Stimulated activated effector memory CD8-positive, alpha-beta T cell treated with anti-CD3 and anti-CD28 coated beads, Interleukin-12 subunit alpha, Interleukin-12 subunit beta, amount 100 ng/mL, for 72 hours (primary cell): ENCODE data around the gene CUX1.
A peak's percentile ranks its signal among the peaks of the same experiment; 100 is the strongest.
"Not testable (repeated sequence)": the region's sequence is repeated elsewhere in the genome, so short reads cannot be mapped to it uniquely, and the experiment has no call there.

Experiments used
- ATAC-seq: fragments of 150-1000 bp; cut with Tn5 transposase; 2 replicates; pipeline ENCODE4 v1.10.0; 2021
- DNase-seq, 2 donors: peaks; one replicate each; pipeline ENCODE4 v3.0.0; 2021 to 2022; ENCODE audit warnings: low spot score in 2 of 2
- H3K27ac Mint-ChIP-seq: one replicate; pipeline ENCODE4 v1.8.0; 2022; ENCODE audit warnings: mild to moderate bottlenecking, mixed read lengths
- H3K36me3 Mint-ChIP-seq: one replicate; pipeline ENCODE4 v1.8.0; 2022; ENCODE audit warnings: mild to moderate bottlenecking, mixed read lengths
- H3K4me1 Mint-ChIP-seq: one replicate; pipeline ENCODE4 v1.8.0; 2022; ENCODE audit warnings: mixed read lengths
- H3K4me3 Mint-ChIP-seq: one replicate; pipeline ENCODE4 v1.8.0; 2022; ENCODE audit warnings: mild to moderate bottlenecking, mixed read lengths
- H3K9me3 Mint-ChIP-seq: one replicate; pipeline ENCODE4 v1.8.0; 2022; ENCODE audit warnings: mixed read lengths

CUX1 gene

DNA sequence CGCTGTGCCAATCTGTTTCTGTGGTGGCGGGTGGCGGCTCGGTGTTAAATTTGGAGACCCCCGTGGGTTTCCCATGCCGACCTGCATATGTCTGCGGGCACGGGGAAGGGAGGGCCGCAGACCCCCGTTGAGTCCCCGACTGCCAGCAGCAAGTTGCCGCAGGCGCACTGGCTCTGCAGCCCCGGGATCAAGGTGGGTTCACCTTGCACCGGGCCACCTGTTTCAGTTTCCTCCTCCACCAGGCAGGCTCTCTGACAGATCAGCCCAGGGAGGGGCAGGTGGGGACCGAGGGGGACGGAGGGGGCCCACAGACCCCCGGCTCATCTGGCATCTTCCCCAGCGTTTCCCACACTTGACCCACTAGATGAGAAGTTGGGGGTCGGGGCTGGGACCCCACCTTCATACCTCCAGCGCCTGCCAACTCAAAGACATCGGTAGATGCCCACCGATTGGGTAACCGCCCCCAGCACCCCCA, 95.9 kb downstream of the CUX1 start:
- Mint-ChIP-seq H3K9me3 (no peaks in the 10 kb centered on the region), H3K27ac (no peak overlapping the region), H3K4me1 (peaks cover 16% of the 10 kb centered on the region), H3K36me3 (peaks cover 20% of the 10 kb centered on the region), H3K4me3 (no peak overlapping the region)
- no peak for DNase-seq
- no peak for ATAC-seq

DNA sequence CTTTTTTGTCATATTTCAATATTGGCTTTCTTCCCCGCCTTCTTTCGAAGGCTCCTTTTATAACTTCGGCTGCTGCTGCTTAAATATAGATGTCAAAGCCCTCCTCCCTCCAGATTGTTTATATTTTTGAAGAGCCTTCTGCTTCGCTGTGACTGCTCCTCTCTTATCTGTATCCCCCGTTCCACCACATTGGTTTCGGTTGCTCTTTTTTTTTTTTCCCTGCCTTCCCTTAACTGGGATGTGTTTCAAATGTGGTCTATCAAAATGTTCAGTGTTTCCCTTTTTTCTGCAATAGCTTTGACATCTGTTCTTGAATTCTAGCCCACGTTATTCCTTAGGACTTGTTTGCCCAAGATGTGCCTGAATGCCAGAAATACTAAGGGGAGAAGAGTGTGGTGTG, 96.4 kb downstream of the CUX1 start:
- no peak overlapping the region for H3K4me3 Mint-ChIP-seq
- no peaks in the 10 kb centered on the region for H3K9me3 Mint-ChIP-seq
- ATAC-seq (no peak), DNase-seq (no peak)
- H3K36me3 Mint-ChIP-seq = peaks cover 20% of the 10 kb centered on the region
- no peak overlapping the region for H3K27ac Mint-ChIP-seq
- H3K4me1 Mint-ChIP-seq = peaks cover 16% of the 10 kb centered on the region

DNA sequence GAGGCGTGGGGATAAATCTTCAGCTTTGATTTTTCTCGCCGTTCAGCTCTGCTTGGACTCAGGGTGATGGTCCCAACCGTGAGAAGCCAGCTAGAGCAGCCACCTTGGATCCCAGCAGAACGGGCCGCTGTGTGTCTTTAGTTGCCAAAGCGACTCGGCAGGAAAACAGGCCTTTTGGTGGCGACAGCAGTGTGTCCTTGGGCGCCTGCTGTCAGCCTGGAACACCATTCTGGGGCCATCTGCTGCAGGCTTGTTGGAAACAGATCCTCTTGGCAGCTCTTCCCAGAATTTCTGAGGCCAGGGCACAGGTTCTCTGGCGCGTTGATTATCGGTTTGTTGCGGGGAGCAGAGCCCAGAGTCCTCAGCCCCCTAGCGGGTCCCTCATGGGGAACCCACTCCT, 97.6 kb downstream of the CUX1 start:
- Mint-ChIP-seq H3K36me3 (peaks cover 25% of the 10 kb centered on the region), H3K4me3 (no peak overlapping the region), H3K4me1 (peaks cover 21% of the 10 kb centered on the region), H3K27ac (no peak overlapping the region), H3K9me3 (no peaks in the 10 kb centered on the region)
- DNase-seq = no peak
- ATAC-seq = no peak

DNA sequence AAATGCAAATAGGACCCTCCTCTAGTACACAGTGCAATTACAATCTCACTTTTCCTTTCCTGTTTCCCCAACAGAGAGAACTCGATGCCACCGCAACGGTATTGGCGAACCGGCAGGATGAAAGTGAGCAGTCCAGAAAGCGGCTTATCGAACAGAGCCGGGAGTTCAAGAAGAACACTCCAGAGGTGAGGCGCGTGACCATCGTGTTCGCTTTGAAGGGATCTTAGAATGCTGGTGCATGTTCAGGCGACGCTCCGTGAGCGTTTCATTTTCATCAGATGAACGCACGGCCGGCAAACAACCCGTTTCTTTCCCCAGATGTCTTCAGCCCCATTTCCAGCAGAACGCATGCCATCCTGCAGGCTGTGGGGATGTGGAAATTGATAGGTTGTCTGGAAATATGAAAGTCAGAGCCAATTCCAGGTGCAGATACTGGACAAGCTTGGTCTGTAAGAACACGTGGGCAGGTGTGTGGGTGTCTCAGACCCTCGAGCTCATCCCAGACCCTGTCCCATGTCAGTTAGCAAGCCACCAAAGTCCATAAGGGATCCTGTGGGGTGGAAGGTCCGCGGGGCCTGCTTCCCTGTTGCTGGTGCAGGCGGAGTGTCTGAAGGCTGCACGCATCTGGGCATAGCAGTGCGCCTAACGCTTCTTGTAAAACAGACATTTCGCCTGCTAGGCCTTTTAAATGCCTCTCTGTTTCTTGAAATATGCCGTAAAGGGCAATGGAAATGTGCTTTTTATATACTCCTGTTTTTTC, 98.8 kb downstream of the CUX1 start:
- peaks cover 21% of the 10 kb centered on the region for H3K4me1 Mint-ChIP-seq
- H3K27ac Mint-ChIP-seq = peak overlapping the region; percentile 14
- no peaks in the 10 kb centered on the region for H3K9me3 Mint-ChIP-seq
- ATAC-seq = no peak
- no peak for DNase-seq
- peaks cover 25% of the 10 kb centered on the region for H3K36me3 Mint-ChIP-seq
- H3K4me3 Mint-ChIP-seq = no peak overlapping the region

DNA sequence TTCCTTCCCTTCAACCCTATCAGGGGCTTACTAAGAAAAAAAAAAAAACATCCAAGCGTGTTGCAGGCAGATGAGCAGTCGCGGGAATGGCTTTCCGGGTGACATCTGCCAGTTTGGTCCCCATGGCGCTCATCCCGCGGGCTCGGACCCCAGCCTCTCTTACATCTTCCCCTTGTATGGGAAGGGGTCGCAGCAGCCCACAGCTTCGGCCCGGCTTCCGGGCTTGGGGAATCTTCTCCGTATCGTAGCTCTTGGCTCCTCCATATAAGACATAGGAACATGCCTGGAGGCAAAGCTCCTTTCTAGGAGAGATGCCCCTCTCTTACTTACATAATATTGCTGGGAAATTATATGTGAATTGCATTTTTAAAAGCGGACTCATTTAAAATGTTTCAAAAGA, 99.5 kb downstream of the CUX1 start:
- no peaks in the 10 kb centered on the region for H3K9me3 Mint-ChIP-seq
- H3K27ac Mint-ChIP-seq = no peak overlapping the region
- ATAC-seq (no peak), DNase-seq (no peak)
- H3K36me3 Mint-ChIP-seq = peaks cover 25% of the 10 kb centered on the region
- no peak overlapping the region for H3K4me3 Mint-ChIP-seq
- peaks cover 21% of the 10 kb centered on the region for H3K4me1 Mint-ChIP-seq

DNA sequence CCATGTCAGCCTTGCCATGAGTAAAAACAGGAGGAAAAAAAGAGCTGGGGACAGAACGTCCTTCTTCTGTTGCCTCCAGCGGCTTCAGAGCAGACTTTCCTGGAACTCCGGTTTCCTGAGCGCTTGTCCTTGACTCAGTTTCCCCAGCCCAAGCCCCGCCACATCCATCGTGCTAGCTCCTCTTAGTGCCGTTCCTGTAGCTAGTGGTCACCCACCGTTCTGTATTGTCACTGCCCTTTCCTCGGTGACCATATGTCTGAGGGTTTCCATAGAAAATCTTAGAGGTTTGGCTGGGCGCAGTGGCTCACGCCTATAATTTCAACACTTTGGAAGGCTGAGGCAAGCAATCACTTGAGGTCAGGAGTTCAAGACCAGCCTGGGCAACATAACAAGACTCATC, 100.1 kb downstream of the CUX1 start:
- no peak for ATAC-seq
- Mint-ChIP-seq H3K4me3 (no peak overlapping the region), H3K27ac (no peak overlapping the region), H3K36me3 (peaks cover 25% of the 10 kb centered on the region), H3K9me3 (no peaks in the 10 kb centered on the region), H3K4me1 (peaks cover 17% of the 10 kb centered on the region)
- DNase-seq = no peak

DNA sequence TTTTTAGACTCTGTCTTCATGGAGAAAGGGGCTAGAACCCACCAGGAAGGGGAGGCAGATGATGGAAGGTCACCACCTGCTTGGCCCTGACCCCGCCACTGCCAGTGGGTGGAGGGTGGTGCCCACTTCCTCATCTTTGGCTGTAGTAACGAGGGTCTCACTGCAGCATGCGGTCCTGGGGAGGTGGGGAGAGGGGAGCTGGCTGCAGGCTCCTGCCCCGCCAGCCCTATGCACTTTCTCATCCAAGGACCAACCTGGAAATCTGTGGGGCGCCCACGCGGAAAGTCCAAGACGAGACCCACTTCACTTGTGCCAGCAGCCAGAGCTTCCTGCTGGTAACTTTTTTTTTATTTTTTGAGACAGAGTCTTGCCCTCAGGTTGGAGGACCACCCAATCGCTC, 101.0 kb downstream of the CUX1 start:
- H3K36me3 Mint-ChIP-seq = peaks cover 26% of the 10 kb centered on the region
- ATAC-seq (no peak), DNase-seq (no peak)
- H3K9me3 Mint-ChIP-seq = no peaks in the 10 kb centered on the region
- H3K27ac Mint-ChIP-seq = no peak overlapping the region
- H3K4me3 Mint-ChIP-seq = no peak overlapping the region
- H3K4me1 Mint-ChIP-seq = peaks cover 18% of the 10 kb centered on the region

DNA sequence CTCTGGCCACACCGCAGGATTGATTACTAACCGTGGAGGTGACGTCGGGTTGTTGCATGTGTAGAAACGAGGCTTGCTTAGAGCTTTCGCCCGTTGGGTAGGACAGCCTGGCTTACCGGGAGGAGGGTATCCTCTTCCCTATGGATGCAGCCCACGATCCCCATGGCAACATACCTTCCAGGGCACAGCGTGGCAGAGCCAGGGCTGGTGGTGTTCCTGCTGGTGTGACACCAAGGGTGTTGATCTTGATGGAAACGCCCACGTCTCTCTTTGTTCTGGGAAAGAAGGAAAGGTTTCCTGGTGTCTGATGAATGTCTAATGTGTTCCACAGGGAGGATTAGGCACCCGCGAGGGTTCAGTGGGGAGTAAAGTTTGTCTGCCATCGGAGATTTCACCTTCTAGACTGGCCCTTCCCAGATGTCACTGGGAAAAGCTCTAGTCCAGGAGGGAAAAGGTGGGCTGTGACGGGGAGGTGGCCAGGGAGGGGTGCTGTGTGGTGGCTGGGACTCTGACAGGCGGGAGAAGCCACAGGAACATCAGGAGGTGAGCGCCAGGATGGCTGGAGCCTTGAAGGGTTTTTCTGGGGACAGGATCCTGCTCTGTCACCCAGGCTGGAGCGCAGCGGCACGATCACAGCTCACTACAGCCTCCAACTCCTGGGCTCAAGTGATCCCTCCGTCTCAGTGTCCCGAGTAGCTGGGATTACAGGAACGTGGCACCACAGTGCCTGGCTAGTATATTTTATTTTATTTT, 102.1 kb downstream of the CUX1 start:
- Mint-ChIP-seq H3K4me1 (peaks cover 22% of the 10 kb centered on the region), H3K4me3 (no peak overlapping the region), H3K36me3 (peaks cover 33% of the 10 kb centered on the region), H3K27ac (peak overlapping the region; percentile 65), H3K9me3 (no peaks in the 10 kb centered on the region)
- DNase-seq (no peak), ATAC-seq (no peak)

DNA sequence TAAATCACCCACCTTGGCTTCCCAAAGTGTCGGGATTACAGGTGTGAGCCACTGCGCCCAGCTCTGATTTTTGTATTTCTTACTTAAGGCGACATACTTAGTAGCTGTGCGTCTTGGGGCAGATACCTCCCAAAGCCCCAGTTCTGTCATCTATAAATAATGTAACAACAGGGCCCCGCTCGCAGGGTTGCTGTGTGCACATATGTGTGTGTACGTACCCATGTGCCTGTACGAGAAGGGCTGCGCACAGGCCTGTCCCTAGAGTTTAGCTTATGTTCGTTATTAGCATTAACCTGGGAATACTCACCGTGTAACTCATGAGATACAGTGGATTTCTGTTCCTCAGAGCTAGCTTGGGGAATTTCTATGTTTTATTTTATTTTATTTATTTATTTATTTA, 103.6 kb downstream of the CUX1 start:
- Mint-ChIP-seq H3K9me3 (no peaks in the 10 kb centered on the region), H3K4me1 (peaks cover 22% of the 10 kb centered on the region), H3K36me3 (peaks cover 28% of the 10 kb centered on the region), H3K4me3 (no peak overlapping the region), H3K27ac (no peak overlapping the region)
- ATAC-seq = no peak
- DNase-seq = no peak

DNA sequence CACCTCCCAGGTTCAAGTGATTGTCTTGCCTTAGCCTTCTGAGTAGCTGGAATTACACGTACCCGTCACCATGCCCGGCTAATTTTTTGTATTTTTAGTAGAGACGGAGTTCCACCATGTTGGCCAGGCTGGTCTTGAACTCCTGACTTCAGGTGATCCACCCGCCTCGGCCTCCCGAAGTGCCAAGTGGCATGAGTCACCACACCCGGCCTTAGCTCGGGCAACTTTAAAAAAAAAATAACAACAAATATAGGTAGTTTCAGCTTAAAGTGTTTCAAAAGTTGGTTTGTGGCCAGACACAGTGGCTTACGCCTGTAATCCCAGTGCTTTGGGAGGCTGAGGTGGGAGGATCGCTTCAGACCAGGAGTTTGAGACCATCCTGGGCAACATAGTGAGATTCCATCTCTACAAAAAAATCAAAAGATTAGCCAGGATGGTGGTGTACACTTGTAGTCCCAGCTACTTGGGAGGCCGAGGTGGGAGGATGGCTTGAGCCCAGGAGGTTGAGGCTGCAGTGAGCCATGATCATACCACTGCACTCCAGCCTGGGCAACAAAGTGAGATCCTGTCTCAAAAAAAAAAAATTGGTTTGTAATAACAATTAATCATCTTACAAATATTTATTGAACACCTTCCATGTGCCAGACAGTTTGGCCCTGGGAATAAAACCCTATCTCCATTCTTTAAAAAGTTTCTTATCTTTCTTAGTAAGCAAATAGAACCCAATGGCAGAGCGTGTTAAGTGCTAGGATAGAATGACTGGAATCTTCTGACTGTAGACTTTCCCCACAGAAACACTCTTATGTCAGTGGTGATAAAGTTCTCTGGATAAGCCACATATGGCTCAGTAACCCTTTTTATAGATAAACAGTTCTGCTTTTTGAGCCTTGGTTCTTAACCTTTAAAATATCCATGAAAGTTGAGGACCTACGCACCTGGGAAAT, 104.4 kb downstream of the CUX1 start:
- DNase-seq, ATAC-seq, H3K9me3 Mint-ChIP-seq, H3K27ac Mint-ChIP-seq, H3K4me3 Mint-ChIP-seq: not testable (repeated sequence)
- peaks cover 25% of the 10 kb centered on the region for H3K4me1 Mint-ChIP-seq
- peaks cover 25% of the 10 kb centered on the region for H3K36me3 Mint-ChIP-seq

DNA sequence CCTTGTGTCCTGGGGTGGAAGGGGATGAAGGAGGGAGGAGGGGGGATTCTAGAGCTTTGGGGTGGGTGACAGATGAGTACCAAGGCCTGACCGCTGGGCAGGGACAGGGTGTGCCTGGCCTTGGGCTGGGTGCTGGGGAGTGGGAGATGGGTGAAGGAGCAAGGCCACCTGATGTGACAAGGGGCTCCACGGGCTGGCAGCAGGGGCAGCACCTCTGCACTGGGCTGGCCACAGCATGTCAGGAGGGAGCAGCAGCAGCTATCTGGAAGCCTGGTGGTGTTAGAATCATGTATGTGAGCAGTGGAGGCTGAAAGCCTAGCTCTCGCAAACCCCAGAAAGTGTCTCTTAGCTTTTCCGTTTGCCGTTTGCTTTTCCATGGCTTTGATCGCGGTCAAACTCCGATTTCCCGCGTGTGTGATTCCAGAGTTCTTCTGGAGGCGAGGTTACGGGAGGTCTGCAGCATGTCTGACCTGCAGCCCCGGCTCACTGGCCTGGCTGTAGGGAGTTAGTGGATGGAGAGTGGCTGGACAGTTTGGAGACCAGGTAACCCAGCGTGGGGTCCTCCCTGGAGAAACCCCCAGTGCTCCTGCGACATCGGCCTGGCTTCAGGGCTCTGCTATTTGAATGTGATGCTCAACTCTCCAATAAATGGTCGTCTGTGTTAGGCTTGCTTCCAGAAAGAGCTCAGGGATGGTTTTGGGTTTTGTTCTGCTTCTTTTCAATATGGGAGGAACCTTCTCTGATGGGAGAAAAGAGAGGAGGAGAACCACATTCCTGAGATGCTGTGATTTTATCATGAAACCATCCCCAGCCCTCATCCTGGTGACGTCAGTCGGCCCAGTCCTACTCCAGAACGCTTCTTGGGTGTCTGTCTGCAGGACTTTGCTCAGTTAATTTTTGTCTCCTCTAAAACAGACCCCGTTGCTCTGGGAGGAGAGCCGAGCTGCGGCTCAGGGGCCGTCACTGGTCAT, 105.5 kb downstream of the CUX1 start:
- ATAC-seq = no peak
- Mint-ChIP-seq H3K36me3 (peaks cover 14% of the 10 kb centered on the region), H3K27ac (peak overlapping the region; percentile 44), H3K4me1 (peaks cover 27% of the 10 kb centered on the region), H3K4me3 (no peak overlapping the region), H3K9me3 (no peaks in the 10 kb centered on the region)
- DNase-seq = no peak

DNA sequence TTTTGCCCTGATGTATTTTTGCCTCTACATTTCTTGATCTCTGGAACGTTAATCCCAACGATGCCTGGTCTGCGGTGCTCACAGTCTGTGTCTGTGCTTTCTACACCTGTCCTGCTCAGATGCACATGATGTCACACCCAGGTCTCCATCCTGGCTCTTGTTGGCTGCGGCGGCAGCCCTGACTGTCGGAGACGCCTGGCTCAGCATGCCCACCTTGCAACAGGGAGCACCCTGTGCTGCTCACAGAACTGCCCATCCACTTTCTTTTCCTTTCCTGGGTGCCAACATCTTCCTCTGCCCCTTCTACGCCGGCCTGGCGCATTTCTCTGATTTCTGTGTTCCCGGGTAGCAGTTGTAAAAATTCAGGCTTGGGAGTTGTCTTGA, 106.2 kb downstream of the CUX1 start:
- Mint-ChIP-seq H3K4me3 (no peak overlapping the region), H3K4me1 (peaks cover 27% of the 10 kb centered on the region), H3K27ac (peak overlapping the region; percentile 44), H3K9me3 (no peaks in the 10 kb centered on the region), H3K36me3 (peaks cover 14% of the 10 kb centered on the region)
- no peak for ATAC-seq
- DNase-seq = no peak

DNA sequence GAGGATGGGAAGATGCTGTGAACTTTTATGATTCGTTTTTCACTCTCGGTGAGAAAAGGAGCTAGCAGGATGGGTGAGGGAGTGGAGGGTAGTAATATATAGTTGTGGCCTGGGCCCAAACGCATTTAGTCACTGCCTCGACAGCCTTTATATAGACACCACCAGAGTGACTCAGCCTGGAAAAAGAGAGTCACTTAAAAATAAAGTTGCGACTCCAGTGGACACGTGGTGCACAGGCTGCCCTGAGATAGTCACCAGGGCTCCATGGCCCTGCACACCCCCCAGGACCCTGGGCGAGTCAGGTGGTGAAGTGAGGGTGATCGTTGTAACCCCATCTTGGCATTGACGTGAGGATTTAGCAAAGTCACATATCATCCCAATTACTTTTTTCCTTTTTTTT, 106.7 kb downstream of the CUX1 start:
- Mint-ChIP-seq H3K27ac (peak overlapping the region; percentile 44), H3K36me3 (peaks cover 14% of the 10 kb centered on the region), H3K9me3 (no peaks in the 10 kb centered on the region), H3K4me1 (peaks cover 26% of the 10 kb centered on the region), H3K4me3 (no peak overlapping the region)
- peak; percentile 98 for ATAC-seq
- no peak for DNase-seq

DNA sequence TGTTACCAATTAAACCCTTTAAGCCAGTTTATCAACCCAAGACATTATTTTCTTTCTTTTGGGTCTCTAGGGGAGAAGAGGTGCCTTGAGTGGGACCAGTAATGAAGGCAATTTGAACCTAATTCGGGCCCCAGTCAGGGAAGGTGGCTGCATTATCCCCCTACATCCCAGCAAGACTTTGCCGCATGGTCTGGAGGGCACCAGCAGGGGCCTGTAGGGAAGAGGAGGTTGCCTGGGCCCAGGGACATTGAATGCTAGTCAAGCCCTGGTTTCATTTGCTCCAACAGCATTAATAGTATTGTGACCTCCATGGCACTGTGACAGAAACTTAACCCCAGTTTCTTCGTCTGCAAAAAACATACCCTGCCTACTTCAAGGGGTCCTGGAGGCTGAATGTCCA, 108.8 kb downstream of the CUX1 start:
- Mint-ChIP-seq H3K27ac (no peak overlapping the region), H3K36me3 (peaks cover 8% of the 10 kb centered on the region), H3K9me3 (no peaks in the 10 kb centered on the region), H3K4me1 (peaks cover 22% of the 10 kb centered on the region), H3K4me3 (no peak overlapping the region)
- no peak for DNase-seq
- no peak for ATAC-seq
